HG03469 (cell line): ENCODE data around the gene HIGD1B.
A peak's percentile ranks its signal among the peaks of the same experiment; 100 is the strongest.

Source experiments
- ATAC-seq: cut with Tn5 transposase; IDR thresholded peaks from one replicate; pipeline ENCODE4 v1.9.1; 2021; ENCODE audit warnings: mild to moderate bottlenecking, moderate library complexity, moderate number of reproducible peaks; ENCODE audit not compliant: unreplicated experiment

HIGD1B gene

DNA sequence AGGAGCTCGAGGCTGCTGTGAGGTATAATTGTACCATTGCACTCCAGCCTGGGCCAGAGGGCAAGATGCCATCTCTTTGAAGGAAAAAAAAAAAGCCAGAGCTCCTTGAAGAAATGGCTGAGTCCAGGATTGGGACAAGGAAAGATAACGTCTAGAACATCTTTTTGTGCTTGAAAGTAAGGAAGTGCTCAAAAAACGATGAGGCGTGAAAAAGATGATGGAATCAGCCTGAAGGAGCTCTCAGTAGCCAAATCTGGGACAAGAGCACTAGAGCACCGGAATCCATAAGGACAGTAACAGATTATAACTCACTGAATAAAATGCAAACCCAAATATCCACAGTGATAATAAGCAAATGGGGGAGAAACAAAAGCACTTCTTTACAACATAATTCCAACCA, 29.4 kb downstream of the HIGD1B start:
- no peak for ATAC-seq

DNA sequence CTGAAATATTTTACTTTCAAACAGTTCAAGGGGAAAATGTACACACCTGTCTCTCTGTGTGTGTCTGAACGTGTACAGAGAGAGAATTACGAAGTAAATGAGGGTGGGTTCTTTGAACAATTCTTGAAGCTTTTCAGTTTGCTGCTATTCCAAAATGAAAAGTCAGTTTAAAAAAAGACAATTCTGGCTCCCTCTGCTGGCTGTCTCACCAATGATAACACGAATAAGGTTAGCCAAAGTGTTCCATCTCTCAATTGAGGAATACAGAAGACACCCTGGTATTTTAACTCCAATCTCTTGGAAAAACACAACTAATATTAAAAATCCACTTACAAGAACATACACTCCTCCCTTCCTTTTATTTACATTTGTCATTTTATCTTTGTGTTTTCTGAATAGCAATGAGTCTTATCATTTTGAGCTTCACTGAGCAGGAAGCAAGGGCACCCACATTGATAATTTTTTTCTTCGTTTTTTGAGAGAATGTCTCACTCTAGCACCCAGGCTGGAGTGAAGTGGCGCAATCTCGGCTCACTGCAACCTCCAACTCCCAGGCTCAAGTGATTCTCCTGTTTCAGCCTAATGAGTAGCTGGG, 31.0 kb downstream of the HIGD1B start:
- ATAC-seq: no peak

DNA sequence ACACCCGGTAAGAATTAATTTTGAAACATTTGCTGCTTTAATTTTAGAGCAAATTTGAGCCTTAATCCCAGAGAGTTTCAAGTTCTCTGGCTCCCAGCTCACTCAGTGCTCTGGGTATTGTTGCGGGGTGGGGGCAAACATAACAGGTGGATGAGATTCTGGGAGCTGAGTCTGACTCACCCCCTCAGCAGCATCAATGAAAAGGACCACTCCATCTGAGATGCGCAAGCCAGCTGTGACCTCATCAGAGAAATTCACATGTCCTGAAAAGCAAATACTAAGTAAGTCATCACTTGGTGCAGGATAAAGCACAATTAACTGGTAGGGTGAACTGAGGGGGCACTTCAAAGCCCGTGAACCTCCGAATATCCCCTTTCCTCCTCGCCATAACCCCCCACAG, 31.7 kb downstream of the HIGD1B start:
- no peak for ATAC-seq

DNA sequence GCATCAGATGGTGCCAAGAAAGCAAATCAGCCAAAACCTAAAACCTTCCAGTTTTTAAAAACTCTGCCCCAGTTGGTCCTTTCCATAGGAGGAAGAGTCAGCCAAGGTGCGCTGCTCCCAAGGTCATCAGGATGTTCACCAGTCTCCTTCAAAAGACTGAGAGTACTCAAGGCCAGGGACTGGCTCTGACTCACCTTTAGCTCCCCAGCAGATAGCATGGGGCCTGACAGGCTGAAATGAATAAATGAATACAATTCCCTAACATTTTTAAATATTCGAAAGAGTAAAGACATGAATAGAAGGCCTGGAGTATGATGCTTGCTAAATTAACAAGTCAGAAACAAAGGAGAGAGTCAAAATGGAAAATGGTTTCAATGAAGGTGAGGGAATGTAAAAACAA, 32.4 kb downstream of the HIGD1B start:
- ATAC-seq: no peak

- ATAC-seq: no peak
These were observed 33.5 kb downstream of the HIGD1B start for GRCh38 chr17:44881145-44881544.

- no peak for ATAC-seq
These were observed 37.3 kb downstream of the HIGD1B start for GRCh38 chr17:44884941-44885340.

DNA sequence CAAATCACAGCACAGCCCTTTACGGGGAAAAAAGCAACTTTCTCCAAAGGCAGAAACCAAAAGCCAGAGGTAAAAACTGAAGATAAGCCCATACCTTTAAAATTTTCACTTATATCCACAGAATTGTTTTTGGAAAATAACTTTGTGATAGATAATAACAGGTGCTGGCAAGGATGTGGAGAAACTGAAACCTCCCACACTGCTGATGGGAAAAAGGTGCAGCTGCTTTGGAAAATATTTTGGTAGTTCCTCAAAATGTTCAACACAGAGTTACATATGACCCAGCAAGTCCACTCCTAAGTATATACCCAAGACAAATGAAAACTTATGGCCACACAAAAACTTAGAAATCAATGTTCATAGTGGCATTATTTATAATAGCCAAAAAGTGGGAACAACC, 39.3 kb downstream of the HIGD1B start:
- ATAC-seq: no peak

GRCh38 chr17:44887971-44888954, 40.6 kb downstream of the HIGD1B start:
- ATAC-seq: no peak

- ATAC-seq: no peak
These were observed 41.3 kb downstream of the HIGD1B start for GRCh38 chr17:44889003-44889402.

DNA sequence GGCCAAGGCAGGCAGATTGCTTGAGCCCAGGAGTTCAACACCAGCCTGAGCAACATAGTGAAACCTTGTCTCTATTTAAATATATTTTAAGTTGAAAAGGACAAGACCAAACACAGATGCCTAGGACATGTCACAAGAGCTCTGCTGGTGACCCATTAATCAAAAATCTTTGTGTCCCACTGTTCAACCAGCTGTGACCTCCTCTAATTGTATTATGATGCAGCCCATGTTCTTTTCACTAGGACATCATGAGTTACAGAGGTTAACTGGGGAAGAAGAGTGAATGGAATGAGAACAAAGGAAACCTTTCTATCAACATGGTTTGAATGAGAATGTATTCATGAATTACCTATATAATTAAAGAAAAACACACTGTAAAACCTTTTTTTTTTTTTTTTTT, 44.6 kb downstream of the HIGD1B start:
- ATAC-seq: no peak

DNA sequence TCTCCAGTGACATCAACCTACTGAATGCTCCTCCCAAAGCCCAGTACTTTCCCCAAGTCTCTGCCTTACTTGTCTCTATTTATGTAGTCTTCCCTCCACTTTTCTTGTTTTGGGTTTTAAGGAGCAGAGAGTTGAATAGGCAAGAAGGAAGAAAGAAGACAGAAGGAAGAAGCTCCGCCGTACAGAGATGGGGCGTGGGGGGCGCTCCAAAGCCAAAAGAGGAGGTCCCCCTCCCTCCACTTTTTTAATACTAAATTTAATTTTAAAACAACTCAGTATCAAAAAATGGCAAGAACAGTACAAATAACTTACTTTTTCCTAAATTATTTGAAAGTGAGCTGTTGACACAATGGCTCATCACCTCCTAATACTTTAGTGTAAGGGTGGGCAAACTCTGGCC, 47.0 kb downstream of the HIGD1B start:
- no peak for ATAC-seq

- ATAC-seq: no peak
These were observed 51.0 kb downstream of the HIGD1B start for GRCh38 chr17:44898768-44899073.

GRCh38 chr17:44899074-44899782, 51.5 kb downstream of the HIGD1B start, which contains the start of gene EFTUD2:
Gene EFTUD2 (minus strand): TSS chr17:44899445. CDS start chr17:44894521, 4,924 bp downstream.
- peak; percentile 50 for ATAC-seq
